Nephron progenitor cell (in vitro differentiated cells): ENCODE results near the gene TSHZ2.

Experiments used
- DNase-seq: peaks from one replicate; pipeline ENCODE4 v3.0.0; 2021
- H3K27ac Mint-ChIP-seq: 2 replicates; pipeline ENCODE4 v1.8.0; 2021; ENCODE audit warnings: mild to moderate bottlenecking, moderate library complexity, mixed read lengths
- H3K27me3 Mint-ChIP-seq: 2 replicates; pipeline ENCODE4 v1.8.0; 2021; ENCODE audit warnings: mild to moderate bottlenecking, low read depth, mixed read lengths; ENCODE audit not compliant: poor library complexity
- H3K36me3 Mint-ChIP-seq: 2 replicates; pipeline ENCODE4 v1.8.0; 2021; ENCODE audit warnings: low read depth, mixed read lengths
- H3K4me1 Mint-ChIP-seq: 2 replicates; pipeline ENCODE4 v1.8.0; 2021; ENCODE audit warnings: mixed read lengths
- H3K4me3 Mint-ChIP-seq: 2 replicates; pipeline ENCODE4 v1.8.0; 2021; ENCODE audit warnings: mild to moderate bottlenecking, moderate library complexity, mixed read lengths
- H3K9me3 Mint-ChIP-seq: 2 replicates; pipeline ENCODE4 v1.8.0; 2021; ENCODE audit warnings: mild to moderate bottlenecking, moderate library complexity, mixed read lengths
- CTCF ChIP-seq: fragments of 200-600 bp; sonication (generic); IDR thresholded peaks from 2 replicates; pipeline ENCODE4 v1.5.0; 2021; ENCODE audit warnings: antibody characterized with exemption

Gene TSHZ2

DNA sequence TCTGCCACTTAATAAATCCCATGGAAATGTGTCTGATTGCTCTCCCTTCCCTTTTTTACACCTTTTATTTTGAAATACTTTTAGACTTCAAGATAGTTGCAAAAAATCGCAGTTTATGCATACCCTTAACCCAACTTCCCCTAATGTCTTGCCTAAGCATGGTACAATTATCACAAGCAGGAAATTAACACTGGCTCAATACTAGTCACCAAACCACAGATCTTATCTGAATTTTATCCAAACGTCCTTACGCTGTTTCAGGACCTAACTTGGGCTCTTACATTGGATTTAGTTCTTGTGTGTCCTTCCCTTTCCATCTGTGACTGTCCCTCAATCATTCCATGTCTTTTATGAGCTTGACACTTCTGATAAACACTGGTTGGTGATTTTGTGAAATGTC is 475.2 kb downstream of the TSHZ2 start:
- no peak for DNase-seq
- peaks cover 10% of the 10 kb centered on the region for H3K27me3 Mint-ChIP-seq
- peaks cover 69% of the 10 kb centered on the region for H3K36me3 Mint-ChIP-seq
- H3K27ac Mint-ChIP-seq: no peak overlapping the region
- H3K4me1 Mint-ChIP-seq: peaks cover 42% of the 10 kb centered on the region
- H3K4me3 Mint-ChIP-seq: no peak overlapping the region
- no peak for TF ChIP-seq CTCF
- peaks cover 65% of the 10 kb centered on the region for H3K9me3 Mint-ChIP-seq

DNA sequence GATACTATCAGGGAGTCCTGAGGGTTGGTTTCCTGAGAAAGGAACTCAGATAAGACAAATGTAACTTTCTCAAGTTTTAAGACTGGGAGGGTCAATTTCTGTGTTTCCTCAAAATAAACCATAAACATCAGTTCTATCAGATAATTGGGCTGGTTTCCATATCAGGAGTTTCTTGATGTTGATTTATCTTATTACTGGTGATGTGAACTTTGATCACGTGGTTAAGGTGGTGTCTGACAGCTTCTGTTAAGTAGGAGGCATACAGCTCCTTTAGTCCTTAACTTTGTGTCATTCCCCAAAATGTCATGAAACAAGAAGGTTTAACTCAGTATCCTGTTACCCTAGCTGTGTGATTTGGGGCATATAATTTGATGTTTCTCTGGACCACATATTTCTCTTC is 476.3 kb downstream of the TSHZ2 start:
- no peak for DNase-seq
- no peak for TF ChIP-seq CTCF
- Mint-ChIP-seq H3K36me3 (peaks cover 75% of the 10 kb centered on the region), H3K4me1 (peaks cover 31% of the 10 kb centered on the region), H3K27me3 (peaks cover 11% of the 10 kb centered on the region), H3K9me3 (peaks cover 74% of the 10 kb centered on the region), H3K4me3 (no peak overlapping the region), H3K27ac (no peak overlapping the region)

DNA sequence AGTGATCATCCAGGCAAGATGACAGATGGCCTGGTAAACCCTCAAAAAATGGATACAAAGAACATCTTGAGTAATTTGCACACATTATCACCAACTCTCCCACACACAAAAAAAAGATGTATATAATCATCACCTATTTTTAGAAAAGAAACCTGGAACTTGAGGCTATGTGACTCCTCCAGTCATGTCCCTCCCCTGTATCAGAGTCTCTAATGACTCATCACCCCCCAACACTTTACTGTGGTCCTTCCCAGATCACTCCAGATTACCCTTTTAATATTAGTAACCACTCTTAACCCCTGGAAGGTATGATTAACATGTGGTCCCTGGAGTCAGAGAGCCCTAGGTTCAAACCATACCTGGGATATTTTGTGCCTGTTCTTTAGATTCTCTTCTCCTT is 476.7 kb downstream of the TSHZ2 start:
- peaks cover 26% of the 10 kb centered on the region for H3K4me1 Mint-ChIP-seq
- no peak overlapping the region for H3K27ac Mint-ChIP-seq
- H3K36me3 Mint-ChIP-seq: peaks cover 79% of the 10 kb centered on the region
- H3K4me3 Mint-ChIP-seq: no peak overlapping the region
- DNase-seq: no peak
- no peak for TF ChIP-seq CTCF
- H3K27me3 Mint-ChIP-seq: peaks cover 11% of the 10 kb centered on the region
- peaks cover 79% of the 10 kb centered on the region for H3K9me3 Mint-ChIP-seq

- H3K4me1 Mint-ChIP-seq: no peaks in the 10 kb centered on the region
These were observed 480.9 kb downstream of the TSHZ2 start for GRCh38 chr20:53453076-53453475.

DNA sequence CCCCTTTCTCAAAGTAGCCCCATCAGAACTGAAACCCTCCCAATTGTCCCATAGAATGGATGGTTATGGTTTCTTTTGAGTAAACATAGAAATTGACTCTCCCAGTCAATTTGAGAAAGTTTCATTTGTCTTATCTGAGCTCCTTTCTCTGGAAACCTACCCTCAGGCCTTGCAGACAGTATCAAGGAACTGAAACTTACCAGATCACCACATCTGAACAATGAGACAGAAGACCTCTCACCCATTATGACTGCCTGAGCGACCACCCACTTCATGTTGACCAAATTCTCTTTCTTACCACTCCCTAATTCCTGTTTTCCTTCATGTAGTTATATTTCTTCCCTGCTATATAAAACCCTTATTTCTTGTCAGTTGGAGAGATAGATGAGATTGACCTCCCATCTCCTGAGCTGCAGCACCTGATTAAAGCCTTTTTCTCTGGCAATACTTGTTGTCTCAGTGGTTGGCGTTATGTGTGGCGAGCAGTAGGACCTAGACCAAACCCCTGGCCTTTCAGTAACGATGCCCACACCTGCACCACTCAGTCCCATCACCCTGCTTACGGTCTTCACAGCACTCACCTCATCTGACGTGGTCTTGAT is 482.6 kb downstream of the TSHZ2 start:
- no peak for DNase-seq
- no peaks in the 10 kb centered on the region for H3K4me1 Mint-ChIP-seq
- peaks cover 61% of the 10 kb centered on the region for H3K9me3 Mint-ChIP-seq
- H3K36me3 Mint-ChIP-seq: peaks cover 56% of the 10 kb centered on the region
- no peak overlapping the region for H3K4me3 Mint-ChIP-seq
- no peak overlapping the region for H3K27ac Mint-ChIP-seq
- H3K27me3 Mint-ChIP-seq: peaks cover 12% of the 10 kb centered on the region
- TF ChIP-seq CTCF: no peak

More at GRCh38 chr20:53453076-53453475, 480.9 kb downstream of the TSHZ2 start:
- DNase-seq: no peak
- Mint-ChIP-seq H3K36me3 (peaks cover 69% of the 10 kb centered on the region), H3K9me3 (peaks cover 70% of the 10 kb centered on the region), H3K4me3 (no peak overlapping the region), H3K27ac (no peak overlapping the region), H3K27me3 (peaks cover 14% of the 10 kb centered on the region)
- no peak for TF ChIP-seq CTCF
